RCC 7860 (cell line): ENCODE data around the gene GABARAPL2.
A peak's percentile ranks its signal among the peaks of the same experiment; 100 is the strongest.
"Not testable (repeated sequence)": the region's sequence is repeated elsewhere in the genome, so short reads cannot be mapped to it uniquely, and the experiment has no call there.

Experiments
- DNase-seq: peaks from one replicate; pipeline ENCODE4 v3.0.0-alpha.2; 2015; ENCODE audit warnings: low spot score
- FAIRE-seq: peaks from 2 replicates; lab custom pipeline; 2012; peaks lifted over from hg19 to GRCh38; lab: Jason Lieb, UNC

The GABARAPL2 gene

DNA sequence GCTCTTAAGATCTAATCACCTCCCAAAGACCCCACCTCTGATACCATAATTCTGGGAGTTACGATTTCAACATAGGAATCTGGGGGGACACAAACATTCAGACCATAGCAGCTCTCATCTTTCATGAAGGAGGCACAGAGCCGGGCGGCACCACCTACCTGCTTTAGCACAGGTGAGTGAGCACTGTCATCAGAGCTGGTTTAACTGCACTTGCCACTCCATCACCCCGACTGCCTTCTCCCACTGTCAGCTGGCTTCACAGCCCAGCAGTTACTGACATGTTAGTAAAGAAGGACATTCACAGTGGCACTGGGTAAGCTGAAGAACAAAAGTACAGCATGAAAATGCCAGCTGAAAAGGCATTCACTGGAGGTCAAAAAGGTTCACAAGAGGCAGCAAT lies 22.5 kb downstream of the GABARAPL2 start:
- DNase-seq (no peak), FAIRE-seq (no peak)

DNA sequence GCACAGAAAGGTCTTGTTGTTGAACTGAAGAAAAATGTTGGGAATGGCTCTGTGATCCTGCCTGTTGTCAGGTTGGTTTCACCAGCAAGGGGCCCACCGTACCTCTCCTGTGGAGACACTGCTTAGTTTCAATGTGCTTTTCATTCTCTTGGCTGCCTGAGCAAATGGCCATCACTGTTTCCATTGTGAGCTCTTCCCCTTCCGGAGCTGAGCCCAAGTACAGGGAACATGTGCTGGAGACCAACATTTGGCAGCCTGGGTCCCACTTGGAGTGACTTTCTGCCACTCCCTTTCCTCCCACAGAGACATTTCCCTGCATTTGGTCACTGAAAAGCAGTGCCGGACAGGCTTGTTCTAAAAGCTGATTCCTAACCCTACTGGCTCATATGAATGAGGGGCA lies 23.1 kb downstream of the GABARAPL2 start:
- no peak for FAIRE-seq
- no peak for DNase-seq

DNA sequence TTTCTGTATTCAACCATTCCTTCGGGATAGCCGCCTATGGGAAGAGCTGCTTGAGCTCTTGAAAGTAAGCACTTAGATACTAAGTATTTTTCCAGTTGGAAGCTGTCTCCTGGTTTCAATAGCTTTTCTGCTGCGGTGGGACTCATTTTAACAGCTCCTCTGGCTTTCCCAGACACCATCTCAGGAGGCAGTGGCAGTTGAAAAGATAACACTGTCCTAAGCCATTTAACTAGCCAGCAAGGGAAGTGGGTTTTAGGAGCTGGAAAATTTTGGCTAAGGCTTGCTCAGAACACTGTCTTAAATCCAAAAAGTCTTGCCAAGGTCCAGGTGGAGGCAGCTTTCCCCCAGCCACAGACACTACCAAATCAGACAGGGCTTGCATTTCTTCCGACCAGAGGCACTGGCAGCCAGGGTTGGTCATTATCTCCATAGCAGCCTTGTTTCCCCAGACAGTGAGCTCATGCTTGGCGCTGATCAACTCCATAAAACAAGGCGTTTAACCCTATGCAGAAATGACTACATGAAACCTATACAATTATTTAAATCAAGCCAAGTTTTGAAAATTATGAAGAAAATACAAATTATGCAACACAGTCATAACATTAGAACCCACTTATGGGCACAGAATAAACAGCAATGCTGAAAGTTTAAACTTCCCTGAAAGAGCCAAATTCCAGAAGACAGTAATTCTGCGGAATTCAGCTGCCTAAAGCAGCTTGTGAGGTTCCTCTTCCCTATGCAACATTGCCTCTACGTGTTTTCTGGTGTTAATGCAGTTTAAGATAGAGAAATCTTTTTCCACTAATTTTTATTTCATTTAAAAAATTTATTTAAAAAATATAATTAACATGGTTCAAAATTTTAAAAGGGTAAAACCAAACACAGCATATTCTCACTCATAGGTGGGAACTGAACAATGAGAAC lies 25.0 kb downstream of the GABARAPL2 start:
- DNase-seq (no peak), FAIRE-seq (no peak)

DNA sequence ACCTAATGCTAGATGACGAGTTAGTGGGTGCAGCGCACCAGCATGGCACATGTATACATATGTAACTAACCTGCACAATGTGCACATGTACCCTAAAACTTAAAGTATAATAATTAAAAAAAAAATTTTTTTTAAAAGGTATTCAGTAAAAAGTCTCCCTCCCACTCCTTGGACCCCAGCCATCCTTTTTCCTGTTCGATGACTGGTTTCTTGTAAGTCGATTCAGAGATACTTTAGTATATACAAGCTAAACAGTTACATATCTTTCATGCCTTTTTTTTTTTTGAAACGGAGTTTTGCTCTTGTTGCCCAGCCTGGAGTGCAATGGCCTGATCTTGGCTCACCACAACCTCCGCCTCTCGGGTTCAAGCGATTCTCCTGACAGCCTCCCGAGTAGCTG lies 25.7 kb downstream of the GABARAPL2 start:
- DNase-seq, FAIRE-seq: not testable (repeated sequence)

DNA sequence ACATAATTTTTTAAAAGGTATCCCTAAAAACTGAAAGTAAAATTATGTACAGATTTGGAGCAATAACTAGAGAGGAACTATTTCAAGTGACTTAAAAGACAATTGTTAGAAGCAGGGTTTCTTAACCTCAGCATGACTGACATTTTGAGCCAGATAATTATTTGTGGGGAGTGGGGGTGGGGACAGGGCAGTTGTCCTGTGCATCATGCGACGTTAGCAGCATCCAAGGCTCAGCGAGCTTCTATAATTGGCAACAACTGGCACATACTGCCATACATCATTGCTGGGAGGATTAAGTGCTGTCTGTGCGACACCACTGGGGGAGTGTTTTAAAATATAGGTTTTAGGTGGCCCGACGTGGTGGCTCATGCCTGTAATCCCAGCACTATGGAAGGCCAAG lies 27.1 kb downstream of the GABARAPL2 start:
- no peak for FAIRE-seq
- DNase-seq = no peak

DNA sequence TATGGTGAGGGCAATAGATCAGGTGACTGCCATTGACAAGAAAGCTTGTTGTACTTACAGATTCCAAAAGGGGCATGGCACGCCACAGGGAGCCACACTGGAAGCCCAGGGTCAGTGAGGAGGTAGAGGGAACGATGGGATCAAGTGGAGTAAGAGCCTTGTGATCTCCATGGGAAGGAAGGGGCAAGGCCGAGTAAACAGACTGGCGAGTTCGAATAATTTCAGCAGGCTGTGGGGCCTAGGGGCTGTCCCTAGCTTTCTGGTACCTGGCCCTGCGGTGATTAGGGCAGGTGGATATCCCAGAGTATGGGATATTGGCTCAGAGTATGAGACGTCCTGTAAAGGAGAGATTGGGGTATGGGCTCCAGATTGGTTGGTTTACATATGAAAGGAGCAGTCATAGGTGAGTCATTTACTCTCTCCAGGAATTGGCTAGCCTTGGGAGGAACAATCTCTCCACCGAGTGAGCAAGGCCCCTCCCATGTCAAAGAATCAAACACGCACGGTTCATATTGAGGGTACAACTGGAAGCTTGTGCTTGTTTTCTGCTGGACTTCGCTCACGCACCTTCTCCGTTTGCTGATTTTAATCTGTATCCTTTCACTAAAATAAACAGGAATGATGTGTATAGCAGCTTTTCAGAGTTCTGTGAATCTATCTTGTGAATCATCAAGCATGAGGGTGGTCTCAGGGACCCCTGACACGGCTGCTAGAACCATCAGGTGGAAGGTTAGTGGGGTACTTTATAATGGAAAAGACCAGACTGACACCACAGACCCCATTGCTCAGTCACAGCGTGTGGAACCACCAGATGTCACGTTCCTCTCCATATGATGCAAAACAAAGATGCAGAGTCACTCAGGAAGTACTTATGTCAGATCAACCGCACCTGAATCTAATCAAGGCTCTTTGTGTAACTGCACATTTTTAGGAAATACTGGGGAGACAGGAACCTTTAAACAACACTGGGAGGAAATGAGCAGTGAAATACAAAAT lies 27.9 kb downstream of the GABARAPL2 start:
- FAIRE-seq (no peak), DNase-seq (no peak)

DNA sequence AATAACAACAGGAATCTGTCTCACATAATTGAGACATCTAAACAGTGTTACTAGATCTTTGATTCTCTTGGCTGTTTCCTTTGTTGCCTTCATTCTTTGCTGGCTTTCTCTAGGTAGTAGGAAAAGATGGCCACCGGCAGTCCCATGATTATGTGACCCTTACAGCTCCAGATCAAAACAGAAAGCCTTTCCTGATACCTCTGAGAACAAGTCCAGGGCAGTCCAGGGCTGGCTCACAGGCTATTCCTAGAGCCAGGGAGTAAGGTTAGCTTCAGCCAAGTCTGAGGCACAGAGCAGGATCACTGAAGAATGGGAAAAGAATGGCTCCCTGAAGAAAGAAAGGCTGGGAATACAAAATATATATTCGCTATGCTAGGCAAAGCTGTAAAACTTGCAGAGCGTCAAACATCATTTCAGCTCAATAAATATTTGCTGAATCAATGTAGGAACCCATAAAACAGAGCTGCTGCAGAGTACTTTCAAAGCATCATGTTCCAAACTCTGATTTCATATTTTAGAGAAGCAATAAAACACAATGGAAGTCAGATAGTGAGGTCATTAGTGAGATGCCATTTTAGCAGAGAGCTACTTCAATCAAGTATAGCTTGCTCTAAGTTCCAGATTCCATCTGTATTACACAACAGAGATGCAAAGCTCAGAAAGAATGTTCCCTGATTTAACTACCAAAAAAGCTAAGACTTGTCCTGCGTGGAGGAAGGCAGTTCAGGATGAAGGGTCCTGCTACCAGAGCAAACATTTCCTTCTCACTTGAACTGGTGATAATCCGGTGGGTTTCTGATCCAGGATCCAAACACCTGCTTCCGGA lies 33.5 kb downstream of the GABARAPL2 start:
- FAIRE-seq (no peak), DNase-seq (no peak)

DNA sequence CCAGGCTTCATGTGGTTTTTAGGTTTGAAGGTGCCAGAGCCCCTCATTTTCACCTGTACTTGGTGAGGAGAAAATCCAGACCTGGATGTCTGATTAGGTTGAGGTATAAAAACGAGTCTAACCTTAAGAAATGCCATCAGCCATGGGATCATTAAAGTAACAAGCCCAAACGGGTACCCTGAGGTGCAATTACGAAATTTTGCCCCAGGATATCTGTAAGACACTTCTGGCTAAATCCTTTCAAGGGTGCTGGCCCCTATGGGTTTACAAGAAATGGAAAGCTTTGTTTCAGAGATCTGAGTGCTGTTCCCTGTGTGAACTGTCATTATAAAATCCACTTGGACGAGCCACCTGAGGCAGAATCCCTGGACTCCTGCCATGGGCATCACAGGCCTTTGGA lies 37.1 kb downstream of the GABARAPL2 start:
- DNase-seq (no peak), FAIRE-seq (no peak)

DNA sequence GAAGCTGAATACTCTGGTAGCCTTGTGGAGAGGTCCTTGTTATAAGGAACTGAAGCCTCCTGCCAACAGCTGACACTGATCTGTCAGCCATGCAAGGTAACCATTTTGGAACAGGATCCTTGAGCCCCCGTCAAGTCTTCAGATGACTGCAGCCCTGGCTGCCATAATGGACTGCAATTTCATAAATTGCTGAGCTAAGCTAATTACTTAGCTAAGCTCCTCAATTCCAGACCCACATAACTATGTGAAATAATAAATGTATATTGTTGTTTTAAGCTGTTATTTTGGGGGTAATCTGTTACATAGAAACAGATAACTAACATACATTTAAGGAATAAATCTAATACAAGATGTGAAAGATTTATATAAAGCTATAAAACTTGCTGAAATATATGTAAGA lies 40.3 kb downstream of the GABARAPL2 start:
- DNase-seq = no peak
- no peak for FAIRE-seq

DNA sequence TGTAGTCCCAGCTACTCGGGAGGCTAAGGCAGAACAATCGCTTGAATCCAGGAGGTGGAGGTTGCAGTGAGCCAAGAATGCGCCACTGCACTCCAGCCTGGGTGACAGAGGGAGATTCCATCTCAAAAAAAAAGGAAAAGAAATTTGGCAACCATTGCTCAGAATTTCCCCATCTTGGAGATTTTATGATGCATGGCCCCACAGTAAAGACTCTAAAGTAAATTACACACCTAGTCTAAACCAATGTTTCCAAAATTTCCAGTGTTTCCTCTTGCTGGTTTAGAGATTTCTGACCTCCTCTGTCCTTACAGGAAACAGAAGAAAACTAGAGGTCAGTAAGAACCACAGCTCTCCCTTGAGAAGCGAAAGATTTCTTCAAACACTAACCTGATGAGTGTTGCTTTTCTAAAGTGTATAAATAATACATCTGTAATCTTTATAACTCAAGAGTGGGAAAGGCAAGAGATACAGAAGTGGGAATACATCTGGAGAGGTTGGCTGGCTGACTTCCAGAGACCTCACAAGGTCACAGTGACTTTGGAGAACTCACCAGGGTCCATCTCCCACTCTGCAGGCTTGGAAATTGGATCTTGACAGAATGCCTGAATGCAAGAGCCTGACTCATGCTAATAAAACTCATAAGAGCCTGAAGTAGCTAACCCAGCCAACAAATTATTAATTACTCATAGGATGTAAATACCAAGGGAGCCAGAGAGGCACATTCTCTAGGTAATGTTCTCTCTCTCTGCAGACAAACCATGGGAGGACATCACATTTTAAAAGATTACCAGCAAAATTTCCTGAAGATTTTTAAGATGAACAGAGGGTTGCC lies 48.1 kb downstream of the GABARAPL2 start:
- FAIRE-seq (no peak), DNase-seq (no peak)

DNA sequence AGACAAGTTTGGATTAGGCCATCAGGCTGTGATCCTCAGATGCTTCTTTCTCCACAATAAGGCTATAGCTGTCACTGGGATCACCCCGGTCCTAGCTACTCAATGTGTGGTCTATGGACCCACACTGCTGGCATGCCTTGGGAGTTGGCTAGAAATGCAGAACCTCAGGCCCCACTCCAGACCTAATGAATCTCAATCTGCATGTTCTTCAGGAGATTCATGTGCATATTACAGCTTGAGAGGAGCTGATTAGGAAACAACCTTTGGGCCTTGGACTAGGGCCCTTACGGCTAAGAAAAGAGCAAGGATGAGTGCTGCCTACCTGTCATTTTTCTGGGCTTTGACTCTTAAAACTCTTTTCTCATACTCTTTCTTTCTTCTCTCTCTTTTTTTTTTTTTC lies 49.4 kb downstream of the GABARAPL2 start:
- FAIRE-seq (no peak), DNase-seq (no peak)

DNA sequence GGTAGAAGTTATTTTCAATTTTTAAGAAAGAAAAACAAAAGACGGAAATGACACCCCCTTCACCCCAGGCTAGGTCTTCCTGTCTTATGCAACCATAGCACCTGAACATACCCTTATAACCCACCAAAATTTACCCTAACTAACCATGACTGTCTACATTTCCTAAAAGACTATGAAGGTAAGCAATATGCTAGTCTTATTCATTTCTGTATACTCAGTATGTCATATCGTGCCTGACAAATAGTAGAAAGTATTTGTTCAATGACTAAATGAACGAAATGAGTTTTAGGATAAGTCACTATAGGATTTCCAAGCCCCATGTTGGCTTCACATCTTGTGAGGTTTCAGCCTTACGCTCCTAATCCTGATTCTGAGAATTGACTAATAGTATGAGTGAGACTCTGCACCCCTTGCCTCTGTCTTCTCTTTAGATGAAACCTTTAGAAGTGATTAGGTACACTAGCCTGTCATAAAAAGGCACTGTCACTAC lies 50.4 kb downstream of the GABARAPL2 start:
- FAIRE-seq = no peak
- DNase-seq = no peak

DNA sequence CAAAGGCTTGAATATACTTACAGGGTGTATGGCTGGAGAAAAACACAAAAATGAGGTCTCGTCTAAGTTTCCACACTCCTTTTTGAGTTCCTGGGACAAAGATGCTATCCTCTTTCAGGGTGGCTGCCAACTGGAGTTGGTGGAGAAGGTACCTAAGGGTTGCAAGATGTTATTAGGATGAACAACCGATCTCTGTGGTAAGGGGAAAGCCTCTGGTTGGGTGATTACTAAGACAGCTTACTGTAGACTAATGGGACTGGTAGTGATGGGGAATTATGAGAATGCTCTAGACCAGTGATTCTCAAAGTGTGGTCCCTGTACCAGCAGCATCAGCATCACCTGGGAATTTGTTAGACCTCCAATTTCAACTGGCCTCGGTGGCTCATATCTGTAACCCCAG lies 50.9 kb downstream of the GABARAPL2 start:
- no peak for DNase-seq
- no peak for FAIRE-seq

DNA sequence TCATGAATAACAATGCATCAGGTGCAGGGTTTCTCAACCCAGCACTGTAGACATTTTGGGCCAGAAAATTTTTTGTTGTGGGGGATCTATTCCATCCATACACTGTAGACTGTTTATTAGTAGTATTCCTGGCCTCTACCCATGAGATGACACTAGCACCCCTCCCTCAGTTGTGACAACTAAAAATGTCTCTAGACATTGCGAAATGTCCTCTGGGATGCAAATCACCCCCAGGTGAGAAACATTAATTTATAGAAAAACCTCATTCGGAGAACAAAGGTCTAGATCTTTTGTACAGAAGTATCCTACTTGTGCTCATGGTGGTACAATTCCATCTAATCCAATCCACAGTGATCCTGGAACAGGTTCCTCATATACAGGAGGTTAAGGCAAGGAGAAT lies 52.6 kb downstream of the GABARAPL2 start:
- DNase-seq = no peak
- FAIRE-seq = no peak

DNA sequence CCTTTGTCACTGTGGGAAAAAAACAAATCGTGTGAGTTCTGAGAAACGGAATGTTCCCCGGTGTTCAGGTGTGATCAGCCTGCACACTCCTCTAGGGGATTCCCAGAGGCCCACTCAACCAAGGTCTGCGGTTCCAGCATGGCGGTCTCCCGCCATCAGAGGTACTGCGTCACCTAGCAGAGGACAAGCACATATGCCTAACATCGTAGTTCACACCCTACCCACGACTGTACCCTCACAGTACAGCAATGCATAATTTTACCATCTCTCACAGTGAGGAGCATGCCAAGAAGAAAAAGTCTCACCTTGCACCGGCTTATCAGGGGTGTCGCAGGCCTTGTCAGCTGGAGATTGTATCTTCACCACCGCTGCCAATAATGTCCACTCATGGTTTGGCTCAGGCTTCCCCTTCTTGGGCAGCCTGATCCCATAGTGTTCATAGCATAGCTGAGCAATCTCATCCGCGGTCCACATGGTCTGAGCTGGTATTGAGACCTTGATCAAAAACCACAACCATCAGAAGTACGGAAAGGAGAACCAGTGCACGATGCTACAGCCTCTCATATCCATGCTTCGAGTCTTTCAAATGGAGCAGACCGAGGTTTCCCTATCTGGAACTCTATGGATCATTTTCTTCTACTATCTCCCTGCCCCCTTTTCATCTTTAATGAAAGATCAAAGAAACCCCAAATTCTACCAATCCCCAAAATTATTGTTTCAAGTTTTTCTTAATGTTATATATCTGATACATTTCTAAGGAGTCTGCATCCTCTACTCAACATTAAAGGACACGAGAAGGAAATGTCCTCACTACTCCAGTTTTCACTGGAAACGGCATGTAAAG lies 54.4 kb downstream of the GABARAPL2 start:
- FAIRE-seq = no peak
- no peak for DNase-seq

DNA sequence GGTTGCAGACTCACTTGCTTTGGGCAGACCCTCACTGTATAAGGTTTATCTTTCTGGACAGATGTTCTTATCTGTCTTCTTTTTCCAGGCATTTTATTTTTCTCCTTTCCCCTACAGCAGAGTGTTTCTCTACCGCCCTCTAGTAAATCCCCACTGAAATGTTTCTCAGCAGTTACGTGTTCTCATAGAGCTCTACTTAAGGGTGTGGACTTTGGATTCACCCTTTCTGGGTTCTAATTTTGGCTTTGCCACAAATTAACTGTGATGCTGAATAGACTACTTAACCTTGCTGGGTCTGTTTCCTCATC lies 54.9 kb downstream of the GABARAPL2 start:
- DNase-seq (no peak), FAIRE-seq (no peak)

DNA sequence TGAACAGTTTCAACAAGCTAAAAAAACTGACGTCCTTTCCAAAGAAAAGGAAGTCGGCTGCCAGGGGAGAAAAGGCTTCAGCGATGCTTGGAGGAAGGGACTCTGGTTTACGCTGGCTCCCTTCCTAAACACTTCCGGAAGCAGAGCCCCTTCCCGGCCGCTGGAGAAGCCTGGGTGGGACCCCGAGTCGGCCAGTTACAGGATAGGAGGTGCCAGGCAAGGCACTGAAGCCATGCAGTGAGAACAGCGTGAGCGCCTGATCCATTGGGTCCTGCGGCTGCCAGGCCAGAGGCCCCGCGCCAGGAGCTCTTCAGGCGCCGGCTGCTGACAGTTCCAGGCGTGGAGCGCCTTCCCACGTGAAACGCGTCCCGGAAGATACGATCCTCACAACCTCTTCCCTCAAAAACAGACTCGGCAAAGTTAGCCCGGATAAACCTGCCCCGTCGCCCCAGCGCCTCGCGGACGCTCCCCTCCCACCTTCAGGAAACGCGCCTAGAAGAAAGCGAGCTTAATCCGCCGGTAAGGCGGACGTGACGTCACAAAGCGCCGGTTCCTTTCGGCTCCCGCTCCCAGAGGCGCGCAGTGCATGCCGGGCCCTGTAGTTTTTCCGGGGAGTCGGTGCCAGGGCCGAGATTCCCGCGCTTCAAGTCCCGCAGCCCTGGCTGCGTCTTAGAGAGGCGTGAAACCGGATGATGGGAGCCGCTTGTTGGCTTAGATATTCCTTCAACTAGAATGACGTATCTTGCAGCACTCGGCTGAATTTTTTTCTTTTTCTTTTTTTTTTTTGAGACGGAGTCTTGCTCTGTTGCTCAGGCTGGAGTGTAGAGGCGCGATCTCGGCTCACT lies 56.8 kb downstream of the GABARAPL2 start, which contains the start of gene ADAT1:
ADAT1 (minus strand) TSS at position 521 of the 845 bp plus-strand sequence. CDS start 2,482 bp downstream, outside the sequence.
- DNase-seq (peak; percentile 90), FAIRE-seq (peak; percentile 61)

DNA sequence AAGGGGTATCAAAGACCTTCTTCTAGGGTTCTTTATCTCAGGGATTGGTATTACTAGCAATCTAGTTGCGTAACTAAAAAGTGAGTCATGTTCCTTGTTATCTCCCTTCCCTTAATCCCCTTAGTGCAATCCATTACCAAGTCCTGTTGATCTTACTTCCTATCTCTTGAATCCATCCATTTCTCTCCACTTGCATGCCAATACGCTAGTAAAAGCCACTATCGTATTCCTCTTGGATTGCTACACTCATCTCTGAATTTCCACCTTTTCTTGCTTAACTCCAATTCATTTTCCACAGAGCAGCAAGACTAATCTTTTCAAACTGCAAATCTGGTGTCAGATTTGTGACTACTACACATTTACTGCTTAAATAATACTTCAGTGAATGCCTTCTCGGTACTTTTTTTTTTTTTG lies 58.7 kb downstream of the GABARAPL2 start:
- DNase-seq (no peak), FAIRE-seq (no peak)
